DOHH2 (cell line): ENCODE results near the gene FAM76B.

Experiments used
- H3F3A ChIP-seq: fragments of 200-600 bp; sonication (generic), shearing (Covaris generic); 2 replicates; pipeline ENCODE4 v1.6.0; 2016; ENCODE audit warnings: antibody characterized with exemption, mild to moderate bottlenecking; ENCODE audit not compliant: control insufficient read depth, insufficient read depth
- H3K27ac ChIP-seq: fragments of 200-600 bp; sonication (generic); 2 replicates; pipeline ENCODE4 v1.5.1; 2014; ENCODE audit warnings: low read depth, mild to moderate bottlenecking, low read length, moderate library complexity
- H3K27me3 ChIP-seq: fragments of 200-600 bp; sonication (generic); 2 replicates; pipeline ENCODE4 v1.6.1; 2014; ENCODE audit warnings: mild to moderate bottlenecking, low read length, mixed read lengths; ENCODE audit not compliant: control insufficient read depth
- H3K36me3 ChIP-seq: fragments of 200-600 bp; sonication (generic); 2 replicates; pipeline ENCODE4 v1.6.1; 2014; ENCODE audit warnings: mild to moderate bottlenecking, low read length, moderate library complexity, mixed read lengths; ENCODE audit not compliant: control insufficient read depth
- H3K4me1 ChIP-seq: fragments of 200-600 bp; sonication (generic); 2 replicates; pipeline ENCODE4 v1.6.1; 2014; ENCODE audit warnings: mild to moderate bottlenecking, low read length, mixed read lengths; ENCODE audit not compliant: control insufficient read depth
- H3K4me2 ChIP-seq: fragments of 200-600 bp; sonication (generic); 2 replicates; pipeline ENCODE4 v1.6.0; 2014; ENCODE audit warnings: mild to moderate bottlenecking, low read length, moderate library complexity
- H3K4me3 ChIP-seq: fragments of 200-600 bp; sonication (generic); 2 replicates; pipeline ENCODE4 v1.5.1; 2014; ENCODE audit warnings: mild to moderate bottlenecking, low read length, mixed read lengths
- H3K79me2 ChIP-seq: fragments of 200-600 bp; sonication (generic); 2 replicates; pipeline ENCODE4 v1.6.1; 2014; ENCODE audit warnings: mild to moderate bottlenecking, low read length, mixed read lengths; ENCODE audit not compliant: control insufficient read depth
- H3K9me2 ChIP-seq: fragments of 200-600 bp; sonication (generic); replicated peaks from 2 replicates; pipeline ENCODE4 v1.6.1; 2014; ENCODE audit warnings: mild to moderate bottlenecking, low read length, mixed read lengths; ENCODE audit not compliant: control insufficient read depth
- H3K9me3 ChIP-seq: fragments of 200-600 bp; sonication (generic); 2 replicates; pipeline ENCODE4 v1.6.1; 2014; ENCODE audit warnings: antibody characterized with exemption, low read length, mixed read lengths; ENCODE audit not compliant: control insufficient read depth, insufficient read depth
- H4K20me1 ChIP-seq: fragments of 200-600 bp; sonication (generic); 2 replicates; pipeline ENCODE4 v1.6.0; 2014; ENCODE audit warnings: low read depth, mild to moderate bottlenecking, antibody characterized with exemption, low read length, moderate library complexity; ENCODE audit not compliant: control insufficient read depth, insufficient read depth
- CTCF ChIP-seq: fragments of 200-600 bp; sonication (generic); IDR thresholded peaks from one replicate; pipeline ENCODE4 v1.5.1; 2014; ENCODE audit warnings: antibody characterized with exemption, mild to moderate bottlenecking, low read depth, low read length; ENCODE audit not compliant: poor library complexity, severe bottlenecking
- EZH2phosphoT487 ChIP-seq: fragments of 200-600 bp; sonication (generic); IDR thresholded peaks from 2 replicates; pipeline ENCODE4 v1.6.1; 2017; ENCODE audit warnings: borderline replicate concordance, mild to moderate bottlenecking, antibody characterized with exemption, low read length, moderate library complexity, mixed read lengths

FAM76B gene

DNA sequence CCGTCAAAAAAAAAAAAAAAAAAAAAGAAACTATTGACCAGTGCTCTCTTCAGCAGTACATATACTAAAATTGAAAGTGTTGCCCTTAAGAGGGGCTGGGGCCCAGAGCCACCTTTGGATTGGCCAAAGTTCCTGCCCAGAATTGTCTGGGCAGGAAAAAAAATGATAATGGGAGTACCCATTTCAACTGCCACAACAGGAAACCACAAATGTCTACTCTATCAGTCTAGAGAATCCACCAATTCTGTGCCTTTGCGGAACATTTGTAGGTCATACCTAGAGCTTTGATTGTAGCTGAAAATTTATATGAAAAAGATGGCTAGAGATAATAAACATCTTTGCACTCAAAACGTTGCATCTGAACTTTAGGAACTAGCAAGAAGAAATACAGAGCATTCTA is 69.4 kb downstream of the FAM76B start:
- H3K9me2 ChIP-seq = no peaks in the 10 kb centered on the region
- no peaks in the 10 kb centered on the region for H3K79me2 ChIP-seq
- H3K9me3 ChIP-seq = no peaks in the 10 kb centered on the region
- no peaks in the 10 kb centered on the region for H3K27me3 ChIP-seq
- peak overlapping the region; percentile 27 for H3K4me2 ChIP-seq
- TF ChIP-seq EZH2phosphoT487 = no peak
- no peak for TF ChIP-seq CTCF
- no peak overlapping the region for H3K27ac ChIP-seq
- H3K4me3 ChIP-seq = no peak overlapping the region
- H3F3A ChIP-seq = peaks cover 26% of the 10 kb centered on the region
- H3K4me1 ChIP-seq = peaks cover 59% of the 10 kb centered on the region
- H3K36me3 ChIP-seq = peaks cover 14% of the 10 kb centered on the region
- H4K20me1 ChIP-seq = no peaks in the 10 kb centered on the region
